Measurements from ENCODE around the gene MBNL1.

DNA sequence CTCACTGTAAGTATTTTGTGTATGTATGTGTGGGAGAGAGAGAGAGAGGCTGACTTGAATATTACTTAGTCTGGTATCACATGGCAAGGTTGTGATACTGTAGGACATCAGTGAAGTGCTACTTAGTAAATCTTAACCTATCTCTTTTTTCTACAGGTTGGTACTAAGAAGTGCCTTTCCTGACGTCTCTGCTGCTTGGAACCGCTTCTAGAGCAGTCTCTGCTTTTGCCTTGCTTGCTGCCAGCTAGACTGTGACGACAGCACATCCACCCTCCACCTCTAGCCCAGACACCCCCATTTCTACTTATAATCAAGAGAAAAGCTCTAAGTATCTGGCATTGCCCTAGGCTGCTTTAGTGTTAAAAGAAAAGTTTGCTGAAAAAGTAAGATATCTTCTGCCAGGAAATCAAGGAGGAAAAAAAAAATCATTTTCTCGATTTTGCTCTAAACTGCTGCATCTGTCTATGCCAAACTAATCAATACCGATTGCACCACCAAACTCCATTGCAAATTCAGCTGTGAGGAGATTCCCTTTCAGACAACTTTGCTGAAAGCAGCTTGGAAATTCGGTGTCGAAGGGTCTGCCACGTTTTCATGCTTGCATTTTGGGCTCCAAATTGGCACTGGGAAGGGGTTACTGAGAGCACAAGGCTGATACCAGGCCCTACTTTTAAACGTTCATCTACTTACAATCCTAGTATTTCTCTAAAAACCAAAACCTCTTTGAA lies 30.7 kb downstream of the MBNL1 start:
- TF ChIP-seq, protein P1, sequence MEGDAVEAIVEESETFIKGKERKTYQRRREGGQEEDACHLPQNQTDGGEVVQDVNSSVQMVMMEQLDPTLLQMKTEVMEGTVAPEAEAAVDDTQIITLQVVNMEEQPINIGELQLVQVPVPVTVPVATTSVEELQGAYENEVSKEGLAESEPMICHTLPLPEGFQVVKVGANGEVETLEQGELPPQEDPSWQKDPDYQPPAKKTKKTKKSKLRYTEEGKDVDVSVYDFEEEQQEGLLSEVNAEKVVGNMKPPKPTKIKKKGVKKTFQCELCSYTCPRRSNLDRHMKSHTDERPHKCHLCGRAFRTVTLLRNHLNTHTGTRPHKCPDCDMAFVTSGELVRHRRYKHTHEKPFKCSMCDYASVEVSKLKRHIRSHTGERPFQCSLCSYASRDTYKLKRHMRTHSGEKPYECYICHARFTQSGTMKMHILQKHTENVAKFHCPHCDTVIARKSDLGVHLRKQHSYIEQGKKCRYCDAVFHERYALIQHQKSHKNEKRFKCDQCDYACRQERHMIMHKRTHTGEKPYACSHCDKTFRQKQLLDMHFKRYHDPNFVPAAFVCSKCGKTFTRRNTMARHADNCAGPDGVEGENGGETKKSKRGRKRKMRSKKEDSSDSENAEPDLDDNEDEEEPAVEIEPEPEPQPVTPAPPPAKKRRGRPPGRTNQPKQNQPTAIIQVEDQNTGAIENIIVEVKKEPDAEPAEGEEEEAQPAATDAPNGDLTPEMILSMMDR (IDR thresholded peaks at IDR 0.05): no peak
- TF ChIP-seq POLR2A (IDR thresholded peaks at IDR 0.05): no peak

Data from vagina (tissue), 2 donors.